ENCODE results near the gene SLC25A42. TPM values are rescaled to one million over a fixed set of nuclear protein-coding genes. Genes with fewer than 3 reads are reported as not detected.

Gene SLC25A42
- total and polyA plus RNA-seq, 2 of the 13 experiments (the other 11 are each of a cell fraction or from before 2014, with no cell fraction given), result 12.8 to 18.3 TPM

- CTCF ChIA-PET (ENCODE audit: low intra/inter-chr PET ratio, low total read pairs), result no interaction called here
- no TSS peak for BruUV-seq (replicated peaks)
- TF ChIP-seq MLXIP (CRISPR knock-in tag; IDR thresholded peaks at IDR 0.05; ENCODE audit: borderline replicate concordance), result no peak
- TF ChIP-seq ZNF296 (CRISPR knock-in tag; conservative IDR thresholded peaks at IDR 0.05), result no peak
- TF ChIP-seq MAF1 (CRISPR knock-in tag; IDR thresholded peaks at IDR 0.05; ENCODE audit: borderline replicate concordance), result no peak
- TF ChIP-seq, protein P1, sequence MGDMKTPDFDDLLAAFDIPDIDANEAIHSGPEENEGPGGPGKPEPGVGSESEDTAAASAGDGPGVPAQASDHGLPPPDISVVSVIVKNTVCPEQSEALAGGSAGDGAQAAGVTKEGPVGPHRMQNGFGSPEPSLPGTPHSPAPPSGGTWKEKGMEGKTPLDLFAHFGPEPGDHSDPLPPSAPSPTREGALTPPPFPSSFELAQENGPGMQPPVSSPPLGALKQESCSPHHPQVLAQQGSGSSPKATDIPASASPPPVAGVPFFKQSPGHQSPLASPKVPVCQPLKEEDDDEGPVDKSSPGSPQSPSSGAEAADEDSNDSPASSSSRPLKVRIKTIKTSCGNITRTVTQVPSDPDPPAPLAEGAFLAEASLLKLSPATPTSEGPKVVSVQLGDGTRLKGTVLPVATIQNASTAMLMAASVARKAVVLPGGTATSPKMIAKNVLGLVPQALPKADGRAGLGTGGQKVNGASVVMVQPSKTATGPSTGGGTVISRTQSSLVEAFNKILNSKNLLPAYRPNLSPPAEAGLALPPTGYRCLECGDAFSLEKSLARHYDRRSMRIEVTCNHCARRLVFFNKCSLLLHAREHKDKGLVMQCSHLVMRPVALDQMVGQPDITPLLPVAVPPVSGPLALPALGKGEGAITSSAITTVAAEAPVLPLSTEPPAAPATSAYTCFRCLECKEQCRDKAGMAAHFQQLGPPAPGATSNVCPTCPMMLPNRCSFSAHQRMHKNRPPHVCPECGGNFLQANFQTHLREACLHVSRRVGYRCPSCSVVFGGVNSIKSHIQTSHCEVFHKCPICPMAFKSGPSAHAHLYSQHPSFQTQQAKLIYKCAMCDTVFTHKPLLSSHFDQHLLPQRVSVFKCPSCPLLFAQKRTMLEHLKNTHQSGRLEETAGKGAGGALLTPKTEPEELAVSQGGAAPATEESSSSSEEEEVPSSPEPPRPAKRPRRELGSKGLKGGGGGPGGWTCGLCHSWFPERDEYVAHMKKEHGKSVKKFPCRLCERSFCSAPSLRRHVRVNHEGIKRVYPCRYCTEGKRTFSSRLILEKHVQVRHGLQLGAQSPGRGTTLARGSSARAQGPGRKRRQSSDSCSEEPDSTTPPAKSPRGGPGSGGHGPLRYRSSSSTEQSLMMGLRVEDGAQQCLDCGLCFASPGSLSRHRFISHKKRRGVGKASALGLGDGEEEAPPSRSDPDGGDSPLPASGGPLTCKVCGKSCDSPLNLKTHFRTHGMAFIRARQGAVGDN (CRISPR knock-in tag; IDR thresholded peaks at IDR 0.05), result 0 out of 2 replicates have a peak, but pooled peaks have one; percentile 2
- no peak for TF ChIP-seq PHF5A (CRISPR knock-in tag; IDR thresholded peaks at IDR 0.05; ENCODE audit: low read depth, unreplicated experiment)
- TF ChIP-seq SMAD9 (CRISPR knock-in tag; IDR thresholded peaks at IDR 0.05), result no peak
- TF ChIP-seq AGO2 (optimal IDR thresholded peaks at IDR 0.05; ENCODE audit: low read depth, low read length), result peak; percentile 42
- TF ChIP-seq, protein P2, sequence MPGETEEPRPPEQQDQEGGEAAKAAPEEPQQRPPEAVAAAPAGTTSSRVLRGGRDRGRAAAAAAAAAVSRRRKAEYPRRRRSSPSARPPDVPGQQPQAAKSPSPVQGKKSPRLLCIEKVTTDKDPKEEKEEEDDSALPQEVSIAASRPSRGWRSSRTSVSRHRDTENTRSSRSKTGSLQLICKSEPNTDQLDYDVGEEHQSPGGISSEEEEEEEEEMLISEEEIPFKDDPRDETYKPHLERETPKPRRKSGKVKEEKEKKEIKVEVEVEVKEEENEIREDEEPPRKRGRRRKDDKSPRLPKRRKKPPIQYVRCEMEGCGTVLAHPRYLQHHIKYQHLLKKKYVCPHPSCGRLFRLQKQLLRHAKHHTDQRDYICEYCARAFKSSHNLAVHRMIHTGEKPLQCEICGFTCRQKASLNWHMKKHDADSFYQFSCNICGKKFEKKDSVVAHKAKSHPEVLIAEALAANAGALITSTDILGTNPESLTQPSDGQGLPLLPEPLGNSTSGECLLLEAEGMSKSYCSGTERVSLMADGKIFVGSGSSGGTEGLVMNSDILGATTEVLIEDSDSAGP (CRISPR knock-in tag; IDR thresholded peaks at IDR 0.05; ENCODE audit: borderline replicate concordance), result 0 out of 2 replicates have a peak, but pooled peaks have one; percentile 35
Measured at GRCh38 chr19:19059018-19059836, 4.6 kb upstream of the SLC25A42 start.

More at GRCh38 chr19:19059018-19059836, 4.6 kb upstream of the SLC25A42 start:
- no peak for ATAC-seq
- Histone ChIP-seq H3K36me3 (replicated peaks in 1 of 2; ENCODE audit: control insufficient read depth in 1 of 2, insufficient read depth in 2 of 2, low read length in 2 of 2) (peaks cover 19 to 38% of the 10 kb centered on the region in 2 experiments), H3K79me2 (ENCODE audit: insufficient read depth, low read length) (no peaks in the 10 kb centered on the region), H3K4me2 (ENCODE audit: low read depth, low read length) (no peak overlapping the region), H3K27me3 (ENCODE audit: control insufficient read depth in 1 of 2, insufficient read depth in 2 of 2, low read length in 2 of 2) (no peaks in the 10 kb centered on the region), H4K20me1 (ENCODE audit: insufficient read depth, low read length) (no peaks in the 10 kb centered on the region), H3K4me1 (ENCODE audit: insufficient read depth, low read length) (peaks cover 57% of the 10 kb centered on the region), H3K4me3 (replicated peaks in 1 of 3; ENCODE audit: insufficient read depth in 1 of 3, low read depth in 2 of 3, low read length in 3 of 3) (no peak overlapping the region), H3K27ac (ENCODE audit: extremely low read length, insufficient read depth, low read length) (no peak overlapping the region), H2AFZ (ENCODE audit: low read length) (no peak overlapping the region), H3K9me3 (ENCODE audit: low read length) (no peaks in the 10 kb centered on the region), H3K9ac (ENCODE audit: insufficient read depth, low read depth, low read length) (no peak overlapping the region)
- WGBS (ENCODE audit: low lambda C conversion rate), result 83% methylated on average over 16 of the region's 17 CpGs
- POLR2A ChIA-PET, result interaction anchor here (1.0 to 6.5 kb wide), 2 partner anchors 8 to 40 kb away, joined by 3 to 43 read pairs; no protein-coding TSS in a partner anchor
- in situ Hi-C loops (cut with HindIII; ENCODE audit: extremely low pct_ligation_motif_present, low pct_unique_long_range_greater_than_20kb), result loop anchor here (5.0 kb wide), 1 partner anchor 53 kb away; no protein-coding TSS in a partner anchor
- DNase-seq (ENCODE audit: low spot score), result no peak
- intact Hi-C loops (cut with micrococcal nuclease; ENCODE audit: unreplicated experiment), result no loop called here
- FAIRE-seq, result no peak

Data from HepG2 (cell line).